Peyer's patch (tissue), 4 donors: Measurements from ENCODE around the gene ZYG11B.
"Not testable (repeated sequence)": the region's sequence is repeated elsewhere in the genome, so short reads cannot be mapped to it uniquely, and the experiment has no call there.

Experiments used
- POLR2A ChIP-seq, 2 donors: fragments of 450-650 bp; IDR thresholded peaks; one replicate each; pipeline ENCODE4 v1.5.1; 2017; ENCODE audit warnings: antibody characterized with exemption in 2 of 2, mild to moderate bottlenecking in 2 of 2, moderate library complexity in 2 of 2
- TF ChIP-seq, protein P1 (sequence below), 6 experiments: fragments of 450-650 bp in 4 of 6; fragments of 200-600 bp in 2 of 6; sonication (generic) in 1 of 6; IDR thresholded peaks; one replicate each; pipeline ENCODE4 v1.5.1; 2017 to 2019; ENCODE audit warnings: antibody characterized with exemption in 6 of 6, mild to moderate bottlenecking in 3 of 6, moderate library complexity in 1 of 6

DNA sequence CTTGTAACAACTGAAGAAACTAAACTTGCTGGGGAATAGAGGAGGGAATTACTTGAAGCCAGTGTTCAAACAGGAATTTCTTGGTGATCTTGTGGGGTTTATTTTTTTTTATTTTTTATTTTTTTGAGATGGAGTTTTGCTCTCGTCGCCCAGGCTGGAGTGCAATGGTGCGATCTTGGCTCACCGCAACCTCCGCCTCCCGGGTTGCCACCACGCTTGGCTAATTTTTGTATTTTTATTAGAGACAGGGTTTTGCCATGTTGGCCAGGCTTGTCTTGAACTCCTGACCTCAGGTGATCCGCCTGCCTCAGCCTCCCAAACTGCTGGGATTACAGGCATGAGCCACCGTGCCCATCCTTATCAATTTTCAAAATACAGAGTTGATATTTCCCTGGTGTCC is 23.2 kb downstream of the ZYG11B start:
- TF ChIP-seq POLR2A (IDR thresholded peaks at IDR 0.05) = not testable (repeated sequence)
- TF ChIP-seq, protein P1, sequence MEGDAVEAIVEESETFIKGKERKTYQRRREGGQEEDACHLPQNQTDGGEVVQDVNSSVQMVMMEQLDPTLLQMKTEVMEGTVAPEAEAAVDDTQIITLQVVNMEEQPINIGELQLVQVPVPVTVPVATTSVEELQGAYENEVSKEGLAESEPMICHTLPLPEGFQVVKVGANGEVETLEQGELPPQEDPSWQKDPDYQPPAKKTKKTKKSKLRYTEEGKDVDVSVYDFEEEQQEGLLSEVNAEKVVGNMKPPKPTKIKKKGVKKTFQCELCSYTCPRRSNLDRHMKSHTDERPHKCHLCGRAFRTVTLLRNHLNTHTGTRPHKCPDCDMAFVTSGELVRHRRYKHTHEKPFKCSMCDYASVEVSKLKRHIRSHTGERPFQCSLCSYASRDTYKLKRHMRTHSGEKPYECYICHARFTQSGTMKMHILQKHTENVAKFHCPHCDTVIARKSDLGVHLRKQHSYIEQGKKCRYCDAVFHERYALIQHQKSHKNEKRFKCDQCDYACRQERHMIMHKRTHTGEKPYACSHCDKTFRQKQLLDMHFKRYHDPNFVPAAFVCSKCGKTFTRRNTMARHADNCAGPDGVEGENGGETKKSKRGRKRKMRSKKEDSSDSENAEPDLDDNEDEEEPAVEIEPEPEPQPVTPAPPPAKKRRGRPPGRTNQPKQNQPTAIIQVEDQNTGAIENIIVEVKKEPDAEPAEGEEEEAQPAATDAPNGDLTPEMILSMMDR (IDR thresholded peaks at IDR 0.05) = not testable (repeated sequence)
